AG09319 (cell line): ENCODE results near the gene SORBS1.

ENCODE experiments used
- DNase-seq: peaks from one replicate; pipeline ENCODE4 v3.0.0-alpha.2; 2010; ENCODE audit warnings: low read depth; ENCODE audit errors: extremely low read depth
- TF ChIP-seq, protein P1 (sequence below): IDR thresholded peaks from 2 replicates; pipeline ENCODE4 v1.5.1; 2011; ENCODE audit warnings: low read depth, mild to moderate bottlenecking, inconsistent platforms, low read length, moderate library complexity

Gene SORBS1

DNA sequence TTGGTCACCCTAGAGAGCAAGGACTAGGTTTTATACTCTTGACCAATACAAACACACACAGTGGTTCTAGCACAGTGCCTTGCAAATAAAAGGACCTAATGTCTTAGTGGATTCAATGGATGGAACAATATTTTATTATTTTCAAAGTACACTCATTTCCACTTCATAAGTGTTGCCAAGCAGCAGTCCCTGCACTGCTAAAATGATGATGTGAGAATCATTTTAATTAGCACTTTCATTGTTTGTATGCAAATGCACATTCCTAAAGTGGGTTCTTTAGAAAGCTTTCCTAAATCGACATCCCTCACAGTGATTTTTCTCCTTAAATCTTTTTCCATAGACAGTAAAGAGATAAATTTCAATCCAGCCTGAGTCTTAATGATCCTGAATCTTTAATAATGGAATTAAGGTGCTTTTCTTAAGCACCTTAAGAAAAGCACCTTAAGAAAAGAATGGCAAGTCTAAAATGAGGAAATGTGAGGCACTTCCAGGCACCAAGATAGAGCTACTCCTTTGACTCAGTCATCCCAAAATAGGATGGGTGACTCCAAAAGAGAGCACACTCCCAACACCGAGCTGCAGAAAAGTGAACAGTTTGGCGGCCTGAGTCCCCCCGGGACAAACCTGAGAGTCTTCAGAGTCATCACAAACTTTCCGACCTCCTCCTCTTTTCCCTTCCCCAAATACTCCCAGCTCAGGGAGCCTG, 84.5 kb downstream of the SORBS1 start:
- TF ChIP-seq, protein P1, sequence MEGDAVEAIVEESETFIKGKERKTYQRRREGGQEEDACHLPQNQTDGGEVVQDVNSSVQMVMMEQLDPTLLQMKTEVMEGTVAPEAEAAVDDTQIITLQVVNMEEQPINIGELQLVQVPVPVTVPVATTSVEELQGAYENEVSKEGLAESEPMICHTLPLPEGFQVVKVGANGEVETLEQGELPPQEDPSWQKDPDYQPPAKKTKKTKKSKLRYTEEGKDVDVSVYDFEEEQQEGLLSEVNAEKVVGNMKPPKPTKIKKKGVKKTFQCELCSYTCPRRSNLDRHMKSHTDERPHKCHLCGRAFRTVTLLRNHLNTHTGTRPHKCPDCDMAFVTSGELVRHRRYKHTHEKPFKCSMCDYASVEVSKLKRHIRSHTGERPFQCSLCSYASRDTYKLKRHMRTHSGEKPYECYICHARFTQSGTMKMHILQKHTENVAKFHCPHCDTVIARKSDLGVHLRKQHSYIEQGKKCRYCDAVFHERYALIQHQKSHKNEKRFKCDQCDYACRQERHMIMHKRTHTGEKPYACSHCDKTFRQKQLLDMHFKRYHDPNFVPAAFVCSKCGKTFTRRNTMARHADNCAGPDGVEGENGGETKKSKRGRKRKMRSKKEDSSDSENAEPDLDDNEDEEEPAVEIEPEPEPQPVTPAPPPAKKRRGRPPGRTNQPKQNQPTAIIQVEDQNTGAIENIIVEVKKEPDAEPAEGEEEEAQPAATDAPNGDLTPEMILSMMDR, result no peak
- DNase-seq, result no peak

DNA sequence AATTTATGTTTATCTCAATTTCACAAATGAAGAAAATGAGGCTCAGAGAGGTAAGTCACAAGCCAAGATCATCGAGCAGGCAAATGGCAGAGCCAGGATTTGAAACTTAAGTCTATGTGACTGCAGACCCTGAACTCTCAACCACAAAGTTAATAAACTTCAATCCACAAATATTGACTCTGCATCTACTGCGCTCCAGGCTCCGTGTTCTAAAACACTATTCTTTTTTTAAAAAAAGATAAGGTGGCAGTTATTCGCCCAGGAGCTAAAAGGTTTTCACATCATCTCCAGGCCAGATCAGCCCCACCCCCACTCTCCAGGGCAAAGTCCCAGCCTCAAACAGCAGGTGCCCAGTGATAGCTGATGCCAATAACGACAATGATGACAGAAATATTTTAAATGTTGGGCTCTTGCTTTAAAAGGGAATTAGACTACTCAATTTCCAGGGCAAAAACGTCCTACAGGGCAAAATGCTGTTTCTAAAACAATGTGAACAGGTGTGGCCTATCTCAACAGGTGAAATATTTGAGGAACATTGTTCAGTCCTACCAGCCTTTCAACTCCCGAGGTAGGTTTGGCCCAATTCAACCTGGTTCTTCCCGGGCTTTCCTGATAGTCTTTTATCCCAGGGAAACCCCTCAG, 85.2 kb downstream of the SORBS1 start:
- TF ChIP-seq, protein P1, result no peak
- DNase-seq, result no peak

DNA sequence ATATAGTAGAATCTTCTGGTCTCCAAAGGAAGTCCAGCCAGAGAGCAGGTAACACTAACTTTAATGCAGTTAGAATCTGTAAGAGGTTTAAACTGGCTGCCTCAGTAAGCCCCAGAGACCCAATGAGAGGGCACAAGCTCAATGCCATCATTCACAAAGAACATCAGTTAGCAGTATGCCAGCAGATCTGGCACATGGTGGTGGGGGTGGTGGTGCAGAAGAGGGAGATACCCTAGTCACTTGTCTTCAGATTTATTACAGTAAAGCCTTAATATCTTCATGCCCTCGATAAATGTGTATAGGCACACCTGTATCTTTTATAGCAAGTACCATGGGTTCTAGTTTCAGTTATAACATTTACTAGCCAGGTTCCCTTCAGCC, 86.2 kb downstream of the SORBS1 start:
- TF ChIP-seq, protein P1, result no peak
- no peak for DNase-seq

DNA sequence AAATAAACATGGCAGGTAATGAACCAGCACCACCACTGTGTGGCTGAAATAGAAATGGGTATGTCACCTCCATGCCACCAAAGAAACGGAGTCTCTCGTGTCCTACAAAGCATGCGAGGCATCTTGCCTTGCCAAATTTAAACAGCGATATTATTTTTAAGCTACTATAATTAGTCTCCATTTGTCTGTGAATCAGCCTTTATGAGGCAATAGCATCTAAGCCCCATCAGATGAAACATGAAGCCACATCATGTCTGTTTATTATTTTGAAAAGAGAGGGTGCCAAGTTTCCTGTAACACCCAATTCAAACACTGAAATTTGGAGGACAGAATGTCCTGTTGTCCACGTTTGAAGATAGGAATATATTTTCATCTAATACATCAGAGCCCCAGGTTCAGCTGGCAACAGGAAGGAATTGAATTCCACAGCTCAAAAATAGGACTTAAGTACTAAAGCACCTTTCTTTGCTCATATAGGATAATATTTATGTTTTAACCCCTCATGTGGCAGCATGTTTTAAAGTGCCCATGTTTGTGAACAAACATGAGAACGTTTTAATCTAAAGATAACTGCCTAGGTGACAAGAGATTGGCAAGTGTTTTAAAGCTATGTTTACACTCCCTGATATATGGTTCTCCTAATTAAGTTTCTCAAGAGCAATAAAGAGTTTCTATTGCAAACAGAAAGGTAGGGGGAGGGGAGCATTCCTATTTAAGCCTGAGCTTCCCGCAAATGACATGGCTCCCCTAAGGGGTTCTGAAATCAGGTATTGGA, 86.8 kb downstream of the SORBS1 start:
- TF ChIP-seq, protein P1, result no peak
- no peak for DNase-seq

DNA sequence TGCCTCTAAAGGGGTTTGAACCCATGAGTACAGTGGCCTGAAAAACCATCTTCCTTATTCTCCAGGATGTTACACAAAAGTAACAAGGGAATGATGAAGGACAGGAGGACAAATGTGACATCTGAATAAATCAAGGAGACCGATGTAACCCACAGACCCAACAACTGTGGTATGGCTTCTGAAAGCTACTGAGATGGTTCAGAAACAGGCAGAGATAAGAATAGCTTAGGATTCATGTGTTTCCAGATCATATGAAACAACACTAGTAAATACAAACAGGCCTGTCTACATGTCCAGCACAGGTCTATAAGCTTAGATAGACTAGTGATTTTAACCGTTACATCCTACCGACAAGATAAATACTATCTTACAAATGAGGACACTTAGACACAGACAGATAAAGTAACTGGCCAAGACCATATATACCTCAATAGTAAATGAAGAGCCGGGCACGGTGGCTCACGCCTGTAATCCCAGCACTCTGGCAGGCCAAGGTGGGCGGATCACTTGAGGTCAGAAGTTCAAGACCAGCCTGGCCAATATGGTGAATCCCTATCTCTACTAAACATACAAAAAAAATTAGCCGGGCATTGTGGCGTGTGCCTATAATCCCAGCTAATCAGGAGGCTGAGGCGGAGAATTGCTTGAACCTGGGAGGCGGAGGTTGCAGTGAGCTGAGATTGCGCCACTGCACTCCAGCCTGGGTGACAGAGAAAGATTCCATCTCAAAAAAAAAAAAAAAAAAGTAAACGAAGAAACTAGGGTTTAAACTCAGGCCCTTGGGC, 88.7 kb downstream of the SORBS1 start:
- TF ChIP-seq, protein P1, result no peak
- no peak for DNase-seq

DNA sequence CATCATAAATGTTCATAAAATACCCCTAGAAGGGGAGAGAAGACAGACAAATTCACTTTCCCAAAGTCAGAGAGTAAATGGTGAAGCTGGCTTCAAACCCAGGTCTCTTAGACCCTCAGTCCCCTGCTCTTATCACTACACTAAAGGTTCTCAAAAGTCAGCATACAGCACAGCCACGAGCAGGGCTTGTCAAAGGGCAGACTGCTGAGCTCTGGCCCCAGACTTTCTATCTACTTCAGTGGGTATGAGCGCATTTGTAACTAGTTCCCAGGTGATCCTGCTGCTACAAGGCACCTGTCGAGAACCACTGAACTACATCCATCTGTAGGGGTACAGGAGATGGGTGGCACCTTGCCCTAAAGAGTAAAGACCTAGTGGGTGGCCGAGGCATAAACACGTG, 91.5 kb downstream of the SORBS1 start:
- TF ChIP-seq, protein P1, result no peak
- DNase-seq, result no peak
